T follicular helper cell (primary cell): ENCODE results near the gene COL5A2.

Source experiments
- DNase-seq: peaks from one replicate; pipeline ENCODE4 v3.0.0-alpha.2; 2020; ENCODE audit warnings: low read depth

COL5A2 gene

GRCh38 chr2:189178726-189179569 is 613 bp downstream of the COL5A2 start:
- DNase-seq: no peak

- DNase-seq: no peak
These were observed 1.5 kb downstream of the COL5A2 start for GRCh38 chr2:189178054-189178453.

- no peak for DNase-seq
These were observed 2.2 kb downstream of the COL5A2 start for GRCh38 chr2:189177251-189177840.

- DNase-seq: no peak
These were observed 3.0 kb downstream of the COL5A2 start for GRCh38 chr2:189176516-189176915.

- DNase-seq: no peak
These were observed 3.6 kb downstream of the COL5A2 start for GRCh38 chr2:189175869-189176433.

- no peak for DNase-seq
These were observed 7.5 kb downstream of the COL5A2 start for GRCh38 chr2:189171956-189172609.

- DNase-seq: no peak
These were observed 10.6 kb downstream of the COL5A2 start for GRCh38 chr2:189168856-189169499.

- DNase-seq: no peak
These were observed 13.7 kb downstream of the COL5A2 start for GRCh38 chr2:189165656-189166380.

- no peak for DNase-seq
These were observed 14.8 kb downstream of the COL5A2 start for GRCh38 chr2:189164746-189165145.

GRCh38 chr2:189163889-189164288 is 15.7 kb downstream of the COL5A2 start:
- DNase-seq: no peak

GRCh38 chr2:189162566-189162965 is 17.0 kb downstream of the COL5A2 start:
- no peak for DNase-seq

GRCh38 chr2:189161894-189162293 is 17.7 kb downstream of the COL5A2 start:
- no peak for DNase-seq

GRCh38 chr2:189159717-189160116 is 19.8 kb downstream of the COL5A2 start:
- no peak for DNase-seq

- DNase-seq: no peak
These were observed 20.3 kb downstream of the COL5A2 start for GRCh38 chr2:189159273-189159672.

GRCh38 chr2:189157939-189158338 is 21.6 kb downstream of the COL5A2 start:
- DNase-seq: no peak

GRCh38 chr2:189157456-189157855 is 22.1 kb downstream of the COL5A2 start:
- DNase-seq: no peak

GRCh38 chr2:189155795-189156194 is 23.8 kb downstream of the COL5A2 start:
- DNase-seq: no peak

- DNase-seq: no peak
These were observed 25.9 kb downstream of the COL5A2 start for GRCh38 chr2:189153619-189154018.

GRCh38 chr2:189152483-189152882 is 27.1 kb downstream of the COL5A2 start:
- no peak for DNase-seq

- no peak for DNase-seq
These were observed 27.7 kb downstream of the COL5A2 start for GRCh38 chr2:189151906-189152305.

GRCh38 chr2:189150033-189150432 is 29.5 kb downstream of the COL5A2 start:
- no peak for DNase-seq
